CD4-positive, alpha-beta memory T cell (primary cell): ENCODE measurements around the gene SPTLC2. TPM values are rescaled to one million over a fixed set of nuclear protein-coding genes. Genes with fewer than 3 reads are reported as not detected.
A peak's percentile ranks its signal among the peaks of the same experiment; 100 is the strongest.

ENCODE experiments used
- CTCF ChIA-PET: fragments of 350-600 bp; sonication (Branson Sonifier 250); formaldehyde crosslinking; loops from one replicate; lab custom pipeline; 2021; ENCODE audit warnings: inconsistent platforms; ENCODE audit not compliant: partially characterized antibody; lab: Charles Lee
- POLR2A ChIA-PET: fragments of 350-600 bp; sonication (Branson Sonifier 250); formaldehyde crosslinking; loops from one replicate; lab custom pipeline; 2021; ENCODE audit not compliant: partially characterized antibody; lab: Charles Lee
- DNase-seq, 5 donors: peaks; one replicate each; pipeline versions ENCODE4 v3.0.0 to v3.0.0-alpha.2; 2020 to 2022; ENCODE audit warnings: mixed read lengths in 1 of 5
- H3K27ac ChIP-seq: one replicate; pipeline ENCODE4 v1.7.0; 2013; ENCODE audit warnings: low read depth, low read length
- H3K27me3 ChIP-seq: 2 replicates; pipeline ENCODE4 v1.7.0; 2013; ENCODE audit warnings: mild to moderate bottlenecking, low read length, moderate library complexity; ENCODE audit not compliant: insufficient read depth
- H3K36me3 ChIP-seq: 2 replicates; pipeline ENCODE4 v1.7.0; 2013; ENCODE audit warnings: mild to moderate bottlenecking, low read length, moderate library complexity; ENCODE audit not compliant: insufficient read depth
- H3K4me1 ChIP-seq: 2 replicates; pipeline ENCODE4 v1.7.0; 2013; ENCODE audit warnings: mild to moderate bottlenecking, low read length, moderate library complexity; ENCODE audit not compliant: insufficient read depth
- H3K4me3 ChIP-seq, 2 donors: one replicate each; pipeline ENCODE4 v1.7.0; 2013; ENCODE audit warnings: low read length in 2 of 2, mild to moderate bottlenecking in 1 of 2
- H3K9me3 ChIP-seq, 2 donors: one replicate each; pipeline ENCODE4 v1.7.0; 2013; ENCODE audit warnings: low read length in 2 of 2, control low read depth in 1 of 2; ENCODE audit not compliant: control insufficient read depth in 1 of 2
- H3K27ac Mint-ChIP-seq, 7 donors: one replicate each; pipeline ENCODE4 v1.8.0; 2020 to 2021; ENCODE audit warnings: mixed read lengths in 7 of 7, mild to moderate bottlenecking in 6 of 7, inconsistent platforms in 3 of 7, moderate library complexity in 3 of 7
- H3K27me3 Mint-ChIP-seq, 2 donors: one replicate each; pipeline ENCODE4 v1.8.0; 2020 to 2021; ENCODE audit warnings: mixed read lengths in 2 of 2
- H3K36me3 Mint-ChIP-seq, 2 donors: one replicate each; pipeline ENCODE4 v1.8.0; 2020 to 2021; ENCODE audit warnings: mixed read lengths in 2 of 2, inconsistent platforms in 1 of 2, mild to moderate bottlenecking in 1 of 2
- H3K4me1 Mint-ChIP-seq, 4 donors: one replicate each; pipeline ENCODE4 v1.8.0; 2020 to 2021; ENCODE audit warnings: mixed read lengths in 4 of 4, mild to moderate bottlenecking in 1 of 4
- H3K4me3 Mint-ChIP-seq, 8 donors: one replicate each; pipeline ENCODE4 v1.8.0; 2020 to 2021; ENCODE audit warnings: mixed read lengths in 8 of 8, mild to moderate bottlenecking in 7 of 8, moderate library complexity in 6 of 8, inconsistent platforms in 3 of 8
- H3K9me3 Mint-ChIP-seq, 8 donors: one replicate each; pipeline ENCODE4 v1.8.0; 2020 to 2021; ENCODE audit warnings: mixed read lengths in 8 of 8, mild to moderate bottlenecking in 5 of 8, inconsistent platforms in 3 of 8, moderate library complexity in 1 of 8
- intact Hi-C: fragments of 100-400 bp; cut with micrococcal nuclease; formaldehyde crosslinking; loops from one replicate; pipeline ENCODE4 v1.15.1; 2023
- polyA plus RNA-seq, 2 donors: library from polyadenylated mRNA; unstranded; fragments of 300-500 nt; fragmentation: Illumina TruSeq; gene quantifications; one replicate each; pipeline ENCODE4 v1.2.3, GENCODE V29; 2021
- total RNA-seq, 2 experiments: library from RNA; stranded (reverse); gene quantifications; one replicate each; pipeline ENCODE4 v1.2.3, GENCODE V29; 2021

The SPTLC2 gene
- total and polyA plus RNA-seq, 4 experiments from 2014 or later: 11.2 to 31.3 (median 24.8) TPM

GRCh38 chr14:77570706-77571268 is 45.6 kb downstream of the SPTLC2 start:
- peaks cover 4 to 13% (median 7%) of the 10 kb centered on the region in 4 donors for H3K4me1 Mint-ChIP-seq
- H3K9me3 Mint-ChIP-seq: no peaks in the 10 kb centered on the region
- ChIA-PET CTCF (interaction anchor here (1.1 kb wide), 1 partner anchor 17 kb away, joined by 3 read pairs; no protein-coding TSS in a partner anchor), POLR2A (no interaction called here)
- H3K4me1 ChIP-seq: no peaks in the 10 kb centered on the region
- no peak overlapping the region for H3K27ac ChIP-seq
- no peaks in the 10 kb centered on the region for H3K27me3 Mint-ChIP-seq
- H3K9me3 ChIP-seq: no peaks in the 10 kb centered on the region
- no peak overlapping the region for H3K27ac Mint-ChIP-seq
- intact Hi-C loops: no loop called here
- peaks cover 45 to 52% of the 10 kb centered on the region in 2 donors for H3K36me3 Mint-ChIP-seq
- peaks cover 8% of the 10 kb centered on the region for H3K36me3 ChIP-seq
- no peak overlapping the region for H3K4me3 Mint-ChIP-seq
- no peak overlapping the region for H3K4me3 ChIP-seq
- H3K27me3 ChIP-seq: no peaks in the 10 kb centered on the region
- DNase-seq: no peak

GRCh38 chr14:77565994-77566305 is 50.5 kb downstream of the SPTLC2 start:
- POLR2A ChIA-PET: no interaction called here
- peaks cover 5 to 13% (median 11%) of the 10 kb centered on the region in 4 donors for H3K4me1 Mint-ChIP-seq
- no peaks in the 10 kb centered on the region for H3K27me3 Mint-ChIP-seq
- no peaks in the 10 kb centered on the region for H3K9me3 ChIP-seq
- H3K36me3 ChIP-seq: peaks cover 14% of the 10 kb centered on the region
- CTCF ChIA-PET: interaction anchor here (0.8 to 1.1 kb wide), 2 partner anchors 9 to 15 kb away, joined by 4 read pairs; no protein-coding TSS in a partner anchor
- no peak overlapping the region for H3K4me3 Mint-ChIP-seq
- H3K4me3 ChIP-seq: no peak overlapping the region
- intact Hi-C loops: no loop called here
- H3K4me1 ChIP-seq: no peaks in the 10 kb centered on the region
- peaks cover 0 to 2% (median 0%) of the 10 kb centered on the region in 8 donors for H3K9me3 Mint-ChIP-seq
- DNase-seq: no peak
- H3K27ac ChIP-seq: no peak overlapping the region
- H3K27ac Mint-ChIP-seq: peak overlapping the region in 2 of 7 donors; percentile 5 to 8
- no peaks in the 10 kb centered on the region for H3K27me3 ChIP-seq
- H3K36me3 Mint-ChIP-seq: peaks cover 31 to 47% of the 10 kb centered on the region in 2 donors

DNA sequence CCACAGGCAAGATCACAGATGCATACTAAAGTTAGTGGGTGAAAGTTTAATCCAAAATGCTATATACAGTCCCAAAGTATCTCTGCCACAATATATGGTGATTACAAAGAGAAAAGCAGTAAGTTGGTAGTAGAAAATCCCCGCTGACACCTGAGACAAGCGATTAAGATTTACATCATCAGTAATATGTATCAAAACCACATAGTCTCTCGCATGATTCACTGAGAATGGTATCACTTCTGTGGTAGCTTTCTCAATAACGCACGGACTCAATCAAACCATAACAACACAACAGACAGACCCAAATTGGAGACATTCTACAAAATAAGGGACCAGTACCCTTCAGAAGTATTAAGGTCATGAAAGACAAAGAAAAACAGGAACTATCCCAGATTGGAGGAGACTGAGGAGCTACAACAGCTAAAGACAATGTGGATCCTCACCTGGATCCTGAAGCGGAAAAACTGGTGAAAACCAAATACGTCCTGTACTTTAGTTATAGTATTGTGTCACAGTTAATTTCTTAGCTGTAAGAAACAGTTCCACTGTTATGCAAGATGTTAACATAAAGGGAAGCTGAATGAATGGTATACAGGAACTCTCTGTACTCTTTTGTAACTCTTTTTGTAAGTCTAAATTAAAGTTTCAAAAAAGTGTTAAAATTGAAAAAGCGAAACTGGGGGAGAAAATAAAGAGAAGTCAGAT is 51.0 kb downstream of the SPTLC2 start:
- H3K4me1 Mint-ChIP-seq: peaks cover 5 to 10% (median 9%) of the 10 kb centered on the region in 4 donors
- no peaks in the 10 kb centered on the region for H3K4me1 ChIP-seq
- no peak overlapping the region for H3K4me3 ChIP-seq
- peak overlapping the region in 3 of 7 donors; percentile 13 to 81 (median 76) for H3K27ac Mint-ChIP-seq
- H3K9me3 Mint-ChIP-seq: peaks cover 0 to 2% (median 0%) of the 10 kb centered on the region in 8 donors
- POLR2A ChIA-PET: no interaction called here
- H3K4me3 Mint-ChIP-seq: no peak overlapping the region
- no peak for DNase-seq
- no peaks in the 10 kb centered on the region for H3K9me3 ChIP-seq
- no peak overlapping the region for H3K27ac ChIP-seq
- H3K36me3 Mint-ChIP-seq: peaks cover 36 to 50% of the 10 kb centered on the region in 2 donors
- intact Hi-C loops: no loop called here
- H3K27me3 Mint-ChIP-seq: no peaks in the 10 kb centered on the region
- CTCF ChIA-PET: interaction anchor here (0.6 to 1.1 kb wide), 4 partner anchors 10 to 94 kb away, joined by 3 to 4 read pairs (median 4); no protein-coding TSS in a partner anchor
- H3K27me3 ChIP-seq: no peaks in the 10 kb centered on the region
- H3K36me3 ChIP-seq: peaks cover 14% of the 10 kb centered on the region

DNA sequence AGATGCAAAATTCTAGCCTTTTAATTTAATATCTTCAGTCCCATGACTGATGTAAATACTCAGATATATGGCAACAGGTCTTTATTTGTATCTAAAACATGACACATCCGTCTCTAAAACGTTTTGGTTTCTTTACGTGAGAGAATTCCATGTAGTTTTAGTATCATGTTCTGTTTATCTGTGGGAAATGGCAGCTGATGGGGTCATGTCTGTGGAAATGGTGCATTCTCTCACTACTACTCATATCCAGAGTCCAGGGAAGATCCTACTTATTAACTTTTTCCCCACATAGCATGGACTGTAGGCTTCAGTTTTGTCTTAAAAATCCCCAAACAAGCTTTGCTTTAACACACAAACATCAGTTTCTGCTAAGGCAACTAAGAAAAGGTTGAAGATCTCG is 53.8 kb downstream of the SPTLC2 start:
- intact Hi-C loops: no loop called here
- Mint-ChIP-seq H3K4me3 (no peak overlapping the region), H3K4me1 (peaks cover 5 to 10% (median 7%) of the 10 kb centered on the region in 4 donors), H3K27ac (peak overlapping the region in 2 of 7 donors; percentile 45 to 53), H3K27me3 (no peaks in the 10 kb centered on the region), H3K36me3 (peaks cover 26 to 50% of the 10 kb centered on the region in 2 donors), H3K9me3 (peaks cover 0 to 2% (median 0%) of the 10 kb centered on the region in 8 donors)
- Histone ChIP-seq H3K9me3 (no peaks in the 10 kb centered on the region), H3K27me3 (no peaks in the 10 kb centered on the region), H3K4me3 (no peak overlapping the region), H3K27ac (no peak overlapping the region), H3K4me1 (no peaks in the 10 kb centered on the region), H3K36me3 (peaks cover 11% of the 10 kb centered on the region)
- ChIA-PET POLR2A (no interaction called here), CTCF (no interaction called here)
- DNase-seq: no peak

DNA sequence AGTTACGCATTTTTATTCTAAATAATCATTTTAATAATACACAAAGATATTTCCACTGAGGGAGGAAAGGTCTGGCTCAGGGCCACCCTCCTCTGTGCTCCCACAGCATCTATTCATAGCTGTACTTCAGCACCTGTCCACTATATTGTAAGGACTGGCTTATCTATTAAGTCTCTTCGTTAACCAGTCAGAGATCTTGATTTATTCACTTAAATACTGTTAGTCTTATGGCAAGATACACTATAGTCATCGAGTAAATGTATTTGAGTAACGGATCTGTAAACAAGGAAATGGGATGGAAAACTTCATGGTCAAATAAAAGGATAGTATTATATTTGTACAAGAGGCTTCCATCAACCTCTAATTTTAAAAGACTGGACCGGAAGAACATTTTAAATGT is 54.6 kb downstream of the SPTLC2 start:
- DNase-seq: no peak
- Mint-ChIP-seq H3K36me3 (peaks cover 25 to 50% of the 10 kb centered on the region in 2 donors), H3K27ac (peak overlapping the region in 2 of 7 donors; percentile 40 to 45), H3K9me3 (peaks cover 0 to 2% (median 0%) of the 10 kb centered on the region in 8 donors), H3K27me3 (no peaks in the 10 kb centered on the region), H3K4me3 (no peak overlapping the region), H3K4me1 (peaks cover 5 to 13% (median 7%) of the 10 kb centered on the region in 4 donors)
- POLR2A ChIA-PET: no interaction called here
- no peaks in the 10 kb centered on the region for H3K4me1 ChIP-seq
- H3K4me3 ChIP-seq: no peak overlapping the region
- CTCF ChIA-PET: no interaction called here
- intact Hi-C loops: no loop called here
- H3K27ac ChIP-seq: no peak overlapping the region
- H3K9me3 ChIP-seq: no peaks in the 10 kb centered on the region
- no peaks in the 10 kb centered on the region for H3K27me3 ChIP-seq
- peaks cover 19% of the 10 kb centered on the region for H3K36me3 ChIP-seq

GRCh38 chr14:77559381-77559780 is 57.1 kb downstream of the SPTLC2 start:
- no peak for DNase-seq
- peaks cover 4% of the 10 kb centered on the region for H3K4me1 ChIP-seq
- Mint-ChIP-seq H3K27ac (no peak overlapping the region), H3K9me3 (peaks cover 0 to 2% (median 0%) of the 10 kb centered on the region in 8 donors), H3K4me3 (no peak overlapping the region), H3K36me3 (peaks cover 42 to 66% of the 10 kb centered on the region in 2 donors), H3K27me3 (no peaks in the 10 kb centered on the region), H3K4me1 (peaks cover 0 to 6% (median 1%) of the 10 kb centered on the region in 4 donors)
- ChIA-PET POLR2A (no interaction called here), CTCF (no interaction called here)
- H3K4me3 ChIP-seq: no peak overlapping the region
- peaks cover 21% of the 10 kb centered on the region for H3K36me3 ChIP-seq
- H3K9me3 ChIP-seq: no peaks in the 10 kb centered on the region
- no peaks in the 10 kb centered on the region for H3K27me3 ChIP-seq
- no peak overlapping the region for H3K27ac ChIP-seq
- intact Hi-C loops: no loop called here

DNA sequence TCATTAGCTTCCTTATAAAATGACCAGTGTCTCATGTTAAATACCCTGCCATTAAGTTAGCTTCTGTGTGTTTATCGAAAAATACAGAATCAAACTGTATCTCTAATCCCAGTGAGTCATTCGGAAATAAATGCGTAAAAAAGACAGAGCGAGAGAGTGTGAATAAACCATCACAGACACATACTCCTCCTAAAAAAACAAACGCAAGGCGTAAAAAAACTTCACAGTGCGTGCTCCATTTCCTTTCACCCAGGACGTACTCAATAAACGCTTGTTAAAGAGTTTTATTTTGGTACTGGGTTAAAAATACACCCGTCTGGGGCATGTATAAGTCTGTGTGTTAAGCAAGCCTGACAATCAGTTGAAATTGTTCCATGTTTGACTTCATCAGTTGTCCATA is 59.0 kb downstream of the SPTLC2 start:
- CTCF ChIA-PET: no interaction called here
- peaks cover 0 to 2% (median 0%) of the 10 kb centered on the region in 8 donors for H3K9me3 Mint-ChIP-seq
- peaks cover 20% of the 10 kb centered on the region for H3K36me3 ChIP-seq
- no peak for DNase-seq
- H3K27ac ChIP-seq: no peak overlapping the region
- H3K4me3 Mint-ChIP-seq: no peak overlapping the region
- intact Hi-C loops: no loop called here
- H3K9me3 ChIP-seq: no peaks in the 10 kb centered on the region
- H3K4me1 Mint-ChIP-seq: peaks cover 0 to 8% (median 5%) of the 10 kb centered on the region in 4 donors
- POLR2A ChIA-PET: no interaction called here
- H3K4me3 ChIP-seq: no peak overlapping the region
- H3K27me3 ChIP-seq: no peaks in the 10 kb centered on the region
- H3K36me3 Mint-ChIP-seq: peaks cover 41 to 63% of the 10 kb centered on the region in 2 donors
- H3K27ac Mint-ChIP-seq: peak overlapping the region in 2 of 7 donors; percentile 0 to 57
- H3K4me1 ChIP-seq: peaks cover 5% of the 10 kb centered on the region
- H3K27me3 Mint-ChIP-seq: no peaks in the 10 kb centered on the region
